Stimulated activated CD4-positive, alpha-beta T cell treated with anti-CD3 and anti-CD28 coated beads, Interleukin-4, amount 100 ng/mL, for 24 hours (primary cell): Measurements from ENCODE around the gene RANBP17.
"Not testable (repeated sequence)": the region's sequence is repeated elsewhere in the genome, so short reads cannot be mapped to it uniquely, and the experiment has no call there.

Source experiments
- DNase-seq: peaks from one replicate; pipeline ENCODE4 v3.0.0-alpha.2; 2020

The RANBP17 gene

GRCh38 chr5:170960567-170960966 lies 98.7 kb downstream of the RANBP17 start:
- no peak for DNase-seq

- no peak for DNase-seq
These were observed 101.7 kb downstream of the RANBP17 start for GRCh38 chr5:170963521-170963920.

GRCh38 chr5:170974461-170974860 lies 112.6 kb downstream of the RANBP17 start:
- no peak for DNase-seq

- not testable (repeated sequence) for DNase-seq
These were observed 118.4 kb downstream of the RANBP17 start for GRCh38 chr5:170980261-170980660.

GRCh38 chr5:170985486-170985885 lies 123.7 kb downstream of the RANBP17 start:
- no peak for DNase-seq

- DNase-seq: no peak
These were observed 124.8 kb downstream of the RANBP17 start for GRCh38 chr5:170986598-170986997.

GRCh38 chr5:170993476-170993875 lies 131.7 kb downstream of the RANBP17 start:
- DNase-seq: no peak

- DNase-seq: no peak
These were observed 148.3 kb downstream of the RANBP17 start for GRCh38 chr5:171010086-171010485.

GRCh38 chr5:171010816-171011215 lies 149.0 kb downstream of the RANBP17 start:
- DNase-seq: no peak

- DNase-seq: no peak
These were observed 161.7 kb downstream of the RANBP17 start for GRCh38 chr5:171023508-171023907.

- no peak for DNase-seq
These were observed 162.3 kb downstream of the RANBP17 start for GRCh38 chr5:171024084-171024483.

GRCh38 chr5:171029401-171029800 lies 167.6 kb downstream of the RANBP17 start:
- no peak for DNase-seq

GRCh38 chr5:171031977-171032376 lies 170.2 kb downstream of the RANBP17 start:
- no peak for DNase-seq

- DNase-seq: no peak
These were observed 170.7 kb downstream of the RANBP17 start for GRCh38 chr5:171032435-171032973.

GRCh38 chr5:171041893-171042292 lies 180.1 kb downstream of the RANBP17 start:
- not testable (repeated sequence) for DNase-seq

- no peak for DNase-seq
These were observed 189.1 kb downstream of the RANBP17 start for GRCh38 chr5:171050916-171051315.

- DNase-seq: no peak
These were observed 194.1 kb downstream of the RANBP17 start for GRCh38 chr5:171055875-171056454.

GRCh38 chr5:171067540-171068130 lies 205.8 kb downstream of the RANBP17 start:
- DNase-seq: no peak

GRCh38 chr5:171074747-171075146 lies 212.9 kb downstream of the RANBP17 start:
- DNase-seq: no peak

- no peak for DNase-seq
These were observed 218.5 kb downstream of the RANBP17 start for GRCh38 chr5:171080186-171080938.

GRCh38 chr5:171081319-171081718 lies 219.5 kb downstream of the RANBP17 start:
- no peak for DNase-seq

GRCh38 chr5:171092194-171092593 lies 230.4 kb downstream of the RANBP17 start:
- no peak for DNase-seq

- no peak for DNase-seq
These were observed 231.8 kb downstream of the RANBP17 start for GRCh38 chr5:171093598-171093997.

- DNase-seq: no peak
These were observed 232.5 kb downstream of the RANBP17 start for GRCh38 chr5:171094356-171094755.
